ENCODE data around the gene EFNA5.

Gene EFNA5

GRCh38 chr5:107578051-107578635 is 92.6 kb downstream of the EFNA5 start:
- no peaks in the 10 kb centered on the region for H3K36me3 ChIP-seq
- no peaks in the 10 kb centered on the region for H3K27me3 ChIP-seq (ENCODE audit: insufficient read depth, low read depth, severe bottlenecking)
- no peaks in the 10 kb centered on the region for H3K9me3 ChIP-seq (ENCODE audit: severe bottlenecking)
- DNase-seq, result no peak
- TF ChIP-seq, protein P1, sequence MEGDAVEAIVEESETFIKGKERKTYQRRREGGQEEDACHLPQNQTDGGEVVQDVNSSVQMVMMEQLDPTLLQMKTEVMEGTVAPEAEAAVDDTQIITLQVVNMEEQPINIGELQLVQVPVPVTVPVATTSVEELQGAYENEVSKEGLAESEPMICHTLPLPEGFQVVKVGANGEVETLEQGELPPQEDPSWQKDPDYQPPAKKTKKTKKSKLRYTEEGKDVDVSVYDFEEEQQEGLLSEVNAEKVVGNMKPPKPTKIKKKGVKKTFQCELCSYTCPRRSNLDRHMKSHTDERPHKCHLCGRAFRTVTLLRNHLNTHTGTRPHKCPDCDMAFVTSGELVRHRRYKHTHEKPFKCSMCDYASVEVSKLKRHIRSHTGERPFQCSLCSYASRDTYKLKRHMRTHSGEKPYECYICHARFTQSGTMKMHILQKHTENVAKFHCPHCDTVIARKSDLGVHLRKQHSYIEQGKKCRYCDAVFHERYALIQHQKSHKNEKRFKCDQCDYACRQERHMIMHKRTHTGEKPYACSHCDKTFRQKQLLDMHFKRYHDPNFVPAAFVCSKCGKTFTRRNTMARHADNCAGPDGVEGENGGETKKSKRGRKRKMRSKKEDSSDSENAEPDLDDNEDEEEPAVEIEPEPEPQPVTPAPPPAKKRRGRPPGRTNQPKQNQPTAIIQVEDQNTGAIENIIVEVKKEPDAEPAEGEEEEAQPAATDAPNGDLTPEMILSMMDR (IDR thresholded peaks at IDR 0.05; ENCODE audit: low read depth, low read length), result no peak
- H3K27ac ChIP-seq, result no peak overlapping the region
- H3K4me3 ChIP-seq (ENCODE audit: low read depth, low read length), result no peak overlapping the region

DNA sequence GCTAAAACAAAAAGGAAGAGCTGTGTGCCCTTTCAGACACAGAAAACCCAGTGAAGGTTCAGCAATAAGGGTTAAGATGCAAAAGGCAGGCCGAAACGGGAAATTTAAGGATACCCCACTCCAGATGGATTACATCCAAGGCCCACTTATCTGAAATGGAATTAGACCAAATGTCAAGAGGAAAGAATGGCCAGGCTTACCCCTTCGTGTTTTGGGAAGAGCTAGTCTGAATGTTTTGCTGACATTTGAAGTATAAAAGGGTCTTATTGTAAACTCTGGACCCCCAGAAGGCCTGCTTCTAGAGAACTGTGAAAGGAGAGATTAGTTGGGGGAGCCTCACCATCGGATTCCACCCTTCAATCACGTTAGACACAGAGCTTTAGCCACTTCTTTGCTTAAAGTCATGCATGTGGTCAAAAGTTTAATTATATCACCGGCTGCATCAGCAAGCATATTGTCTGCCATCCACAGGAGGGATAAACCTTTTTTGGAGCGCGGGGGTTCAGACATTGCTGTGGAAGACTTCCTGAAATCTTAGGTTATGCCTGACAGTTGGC is 93.3 kb downstream of the EFNA5 start:
- Histone ChIP-seq H3K27ac (no peak overlapping the region), H3K36me3 (no peaks in the 10 kb centered on the region), H3K27me3 (ENCODE audit: insufficient read depth, low read depth, severe bottlenecking) (no peaks in the 10 kb centered on the region), H3K4me3 (ENCODE audit: low read depth, low read length) (no peak overlapping the region), H3K9me3 (ENCODE audit: severe bottlenecking) (no peaks in the 10 kb centered on the region)
- TF ChIP-seq, protein P1 (IDR thresholded peaks at IDR 0.05; ENCODE audit: low read depth, low read length), result no peak
- DNase-seq, result no peak

DNA sequence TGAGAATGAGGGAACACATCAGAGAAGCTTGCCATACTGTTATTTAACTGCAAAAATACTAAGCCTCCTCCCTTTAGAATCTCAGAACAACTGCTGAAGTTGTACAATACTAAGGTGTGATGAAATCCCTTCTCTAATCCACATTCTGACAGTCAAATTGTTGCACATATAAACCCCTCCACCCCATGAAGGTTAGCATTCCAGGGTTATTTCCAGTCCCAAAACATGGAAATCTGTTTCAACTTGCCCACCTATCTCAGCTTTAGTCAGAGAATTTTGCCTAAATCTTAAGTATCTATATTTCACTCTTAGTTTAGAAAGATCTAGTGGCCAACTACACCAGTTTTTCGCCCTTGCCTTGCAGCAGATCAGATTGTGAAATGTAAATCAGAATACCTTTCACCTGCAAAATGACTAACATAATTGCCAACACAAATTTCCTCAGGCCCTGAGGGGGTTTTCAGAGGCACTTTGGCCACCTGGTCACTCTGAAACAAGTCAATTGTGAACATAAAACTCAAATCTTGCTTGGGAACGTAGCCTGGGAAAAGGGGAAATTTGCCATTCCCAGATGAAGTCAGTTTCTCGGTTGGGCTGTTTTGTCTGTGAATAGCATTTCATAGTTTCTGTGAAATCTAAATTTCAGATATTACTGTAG is 93.9 kb downstream of the EFNA5 start:
- no peaks in the 10 kb centered on the region for H3K27me3 ChIP-seq (ENCODE audit: insufficient read depth, low read depth, severe bottlenecking)
- TF ChIP-seq, protein P1 (IDR thresholded peaks at IDR 0.05; ENCODE audit: low read depth, low read length), result no peak
- H3K27ac ChIP-seq, result no peak overlapping the region
- no peak overlapping the region for H3K4me3 ChIP-seq (ENCODE audit: low read depth, low read length)
- H3K9me3 ChIP-seq (ENCODE audit: severe bottlenecking), result no peaks in the 10 kb centered on the region
- DNase-seq, result no peak
- no peaks in the 10 kb centered on the region for H3K36me3 ChIP-seq

DNA sequence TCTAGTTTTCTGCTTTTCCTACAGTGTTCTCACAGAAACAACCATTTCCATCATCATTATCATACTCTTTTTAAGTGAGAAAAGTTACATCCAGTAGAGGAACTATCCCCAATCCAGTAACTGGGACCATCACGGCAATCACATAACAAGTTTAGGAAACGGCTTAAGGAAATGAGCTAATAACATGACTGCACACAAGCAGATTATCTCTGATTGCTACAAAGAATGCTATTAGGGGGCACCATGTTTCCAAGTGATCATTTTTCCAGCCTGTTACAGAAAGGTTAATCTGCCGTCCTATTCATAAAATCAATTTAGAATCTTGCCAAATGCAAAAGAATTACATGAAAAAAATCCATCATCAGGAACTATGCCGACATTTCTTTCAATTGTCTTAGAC is 94.6 kb downstream of the EFNA5 start:
- Histone ChIP-seq H3K27me3 (ENCODE audit: insufficient read depth, low read depth, severe bottlenecking) (no peaks in the 10 kb centered on the region), H3K36me3 (no peaks in the 10 kb centered on the region), H3K9me3 (ENCODE audit: severe bottlenecking) (no peaks in the 10 kb centered on the region), H3K27ac (no peak overlapping the region), H3K4me3 (ENCODE audit: low read depth, low read length) (no peak overlapping the region)
- no peak for DNase-seq
- TF ChIP-seq, protein P1 (IDR thresholded peaks at IDR 0.05; ENCODE audit: low read depth, low read length), result no peak

- Histone ChIP-seq H3K27ac (no peak overlapping the region), H3K36me3 (no peaks in the 10 kb centered on the region), H3K4me3 (ENCODE audit: low read depth, low read length) (no peak overlapping the region), H3K27me3 (ENCODE audit: insufficient read depth, low read depth, severe bottlenecking) (no peaks in the 10 kb centered on the region), H3K9me3 (ENCODE audit: severe bottlenecking) (no peaks in the 10 kb centered on the region)
- no peak for DNase-seq
- TF ChIP-seq, protein P1 (IDR thresholded peaks at IDR 0.05; ENCODE audit: low read depth, low read length), result no peak
Measured at GRCh38 chr5:107574287-107574686, 96.5 kb downstream of the EFNA5 start.

All from WERI-Rb-1 (cell line).